B cell (primary cell): Measurements from ENCODE around the gene CSNK1E.
"Not testable (repeated sequence)": the region's sequence is repeated elsewhere in the genome, so short reads cannot be mapped to it uniquely, and the experiment has no call there.

Experiments used
- CTCF ChIP-seq: fragments of 200-600 bp; IDR thresholded peaks from one replicate; pipeline ENCODE4 v1.8.0; 2022; ENCODE audit warnings: antibody characterized with exemption, mild to moderate bottlenecking
- EZH2 ChIP-seq: IDR thresholded peaks from 2 replicates; pipeline ENCODE4 v1.6.1; 2012; ENCODE audit warnings: borderline replicate concordance, low read depth, mild to moderate bottlenecking, moderate library complexity, low read length; ENCODE audit not compliant: insufficient read depth, poor library complexity, severe bottlenecking

- TF ChIP-seq CTCF, EZH2: not testable (repeated sequence)
Observed at GRCh38 chr22:38359817-38360216, 42.6 kb upstream of the CSNK1E start.
